Thymus (tissue), 11 donors: ENCODE measurements around the gene KCNMA1. TPM values are rescaled to one million over a fixed set of nuclear protein-coding genes. Genes with fewer than 3 reads are reported as not detected.

Experiments
- DNase-seq, 9 donors: peaks; one replicate each; pipeline ENCODE4 v3.0.0-alpha.2; 2013; ENCODE audit warnings: low spot score in 9 of 9, low read depth in 6 of 9, missing footprints in 1 of 9
- H3K27ac ChIP-seq, 2 donors: one replicate each; pipeline ENCODE4 v1.5.1; 2013; ENCODE audit warnings: control low read depth in 1 of 2, low read depth in 1 of 2, low read length in 1 of 2, mild to moderate bottlenecking in 1 of 2, moderate library complexity in 1 of 2
- H3K27me3 ChIP-seq, 2 donors: one replicate each; pipeline ENCODE4 v1.5.1; 2013; ENCODE audit warnings: low read length in 1 of 2; ENCODE audit not compliant: control insufficient read depth in 2 of 2, insufficient read depth in 1 of 2
- H3K36me3 ChIP-seq, 2 donors: one replicate each; pipeline ENCODE4 v1.5.1; 2013; ENCODE audit warnings: low read length in 1 of 2, mild to moderate bottlenecking in 1 of 2, moderate library complexity in 1 of 2; ENCODE audit not compliant: control insufficient read depth in 2 of 2, insufficient read depth in 2 of 2
- H3K4me1 ChIP-seq, 2 donors: one replicate each; pipeline ENCODE4 v1.5.1; 2013; ENCODE audit warnings: low read length in 2 of 2; ENCODE audit not compliant: control insufficient read depth in 2 of 2, insufficient read depth in 2 of 2
- H3K4me3 ChIP-seq, 2 donors: one replicate each; pipeline ENCODE4 v1.5.1; 2013; ENCODE audit warnings: low read length in 2 of 2, control low read depth in 1 of 2, mild to moderate bottlenecking in 1 of 2
- H3K9me3 ChIP-seq, 2 donors: one replicate each; pipeline ENCODE4 v1.5.1; 2013; ENCODE audit warnings: low read length in 1 of 2, mild to moderate bottlenecking in 1 of 2; ENCODE audit not compliant: control insufficient read depth in 2 of 2, insufficient read depth in 1 of 2
- WGBS: extraction: QIAGEN DNeasy Blood & Tissue Kit; methylation state at CpG from one replicate; pipeline ENCODE4 v1.1.7; 2013; 5-methylcytosine and 5-hydroxymethylcytosine counted together
- polyA plus RNA-seq: library from polyadenylated mRNA; stranded (reverse); fragments of 200-250 nt; gene quantifications from one replicate; pipeline ENCODE4 v1.2.3, GENCODE V29; 2013
- total RNA-seq: library from RNA; stranded (reverse); fragments of 120-200 nt; gene quantifications from one replicate; pipeline ENCODE4 v1.2.4, GENCODE V29; 2013
- donor health status: healthy.

The KCNMA1 gene
- total and polyA plus RNA-seq, 2 donors: 1.9 to 12.9 TPM

- 85% methylated on average over 9 of the region's 9 CpGs for WGBS
- DNase-seq: no peak
- no peak overlapping the region for H3K27ac ChIP-seq
- H3K9me3 ChIP-seq: no peaks in the 10 kb centered on the region
- no peak overlapping the region for H3K4me3 ChIP-seq
- no peaks in the 10 kb centered on the region for H3K36me3 ChIP-seq
- H3K27me3 ChIP-seq: no peaks in the 10 kb centered on the region
- no peaks in the 10 kb centered on the region for H3K4me1 ChIP-seq
These were observed 227.1 kb downstream of the KCNMA1 start for GRCh38 chr10:77410523-77410922.

- no peak overlapping the region for H3K27ac ChIP-seq
- no peak for DNase-seq
These were observed 227.7 kb downstream of the KCNMA1 start for GRCh38 chr10:77409697-77410471.

GRCh38 chr10:77408259-77408658 lies 229.3 kb downstream of the KCNMA1 start:
- H3K9me3 ChIP-seq: no peaks in the 10 kb centered on the region
- no peaks in the 10 kb centered on the region for H3K36me3 ChIP-seq
- H3K4me3 ChIP-seq: no peak overlapping the region
- H3K27me3 ChIP-seq: no peaks in the 10 kb centered on the region
- no peak for DNase-seq
- WGBS: 90% methylated on average over 8 of the region's 8 CpGs
- no peaks in the 10 kb centered on the region for H3K4me1 ChIP-seq
- H3K27ac ChIP-seq: no peak overlapping the region

More at GRCh38 chr10:77409697-77410471, 227.7 kb downstream of the KCNMA1 start:
- WGBS: 68% methylated on average over 7 of the region's 7 CpGs
- Histone ChIP-seq H3K4me1 (no peaks in the 10 kb centered on the region), H3K4me3 (no peak overlapping the region), H3K27me3 (no peaks in the 10 kb centered on the region), H3K36me3 (no peaks in the 10 kb centered on the region), H3K9me3 (no peaks in the 10 kb centered on the region)

- H3K4me1 ChIP-seq: no peaks in the 10 kb centered on the region
- H3K9me3 ChIP-seq: no peaks in the 10 kb centered on the region
- no peaks in the 10 kb centered on the region for H3K27me3 ChIP-seq
- WGBS: 67% methylated on average over 5 of the region's 5 CpGs
- no peak for DNase-seq
- H3K36me3 ChIP-seq: no peaks in the 10 kb centered on the region
- no peak overlapping the region for H3K4me3 ChIP-seq
- no peak overlapping the region for H3K27ac ChIP-seq
These were observed 230.7 kb downstream of the KCNMA1 start for GRCh38 chr10:77406764-77407430.

- no peak for DNase-seq
- H3K27ac ChIP-seq: no peak overlapping the region
These were observed 231.8 kb downstream of the KCNMA1 start for GRCh38 chr10:77405771-77406241.

GRCh38 chr10:77404810-77405209 lies 232.8 kb downstream of the KCNMA1 start:
- WGBS: 64% methylated on average over 3 of the region's 3 CpGs
- Histone ChIP-seq H3K4me3 (no peak overlapping the region), H3K9me3 (no peaks in the 10 kb centered on the region), H3K27ac (no peak overlapping the region), H3K36me3 (no peaks in the 10 kb centered on the region), H3K4me1 (no peaks in the 10 kb centered on the region), H3K27me3 (no peaks in the 10 kb centered on the region)
- no peak for DNase-seq

More at GRCh38 chr10:77405771-77406241, 231.8 kb downstream of the KCNMA1 start:
- Histone ChIP-seq H3K27me3 (no peaks in the 10 kb centered on the region), H3K9me3 (no peaks in the 10 kb centered on the region), H3K4me1 (no peaks in the 10 kb centered on the region), H3K36me3 (no peaks in the 10 kb centered on the region), H3K4me3 (no peak overlapping the region)
- WGBS: 30% methylated on average over 5 of the region's 5 CpGs

- Histone ChIP-seq H3K4me3 (no peak overlapping the region), H3K27ac (no peak overlapping the region), H3K27me3 (no peaks in the 10 kb centered on the region), H3K36me3 (no peaks in the 10 kb centered on the region), H3K9me3 (no peaks in the 10 kb centered on the region), H3K4me1 (no peaks in the 10 kb centered on the region)
- no peak for DNase-seq
- 93% methylated on average over 8 of the region's 8 CpGs for WGBS
These were observed 233.8 kb downstream of the KCNMA1 start for GRCh38 chr10:77403761-77404160.

- Histone ChIP-seq H3K27me3 (no peaks in the 10 kb centered on the region), H3K9me3 (no peaks in the 10 kb centered on the region), H3K4me1 (no peaks in the 10 kb centered on the region), H3K4me3 (no peak overlapping the region), H3K36me3 (no peaks in the 10 kb centered on the region), H3K27ac (no peak overlapping the region)
- WGBS: 83% methylated on average over 3 of the region's 3 CpGs
- no peak for DNase-seq
These were observed 235.9 kb downstream of the KCNMA1 start for GRCh38 chr10:77401683-77402082.

- WGBS: 92% methylated on average over 4 of the region's 4 CpGs
- H3K36me3 ChIP-seq: no peaks in the 10 kb centered on the region
- no peaks in the 10 kb centered on the region for H3K4me1 ChIP-seq
- H3K27ac ChIP-seq: no peak overlapping the region
- no peaks in the 10 kb centered on the region for H3K27me3 ChIP-seq
- no peaks in the 10 kb centered on the region for H3K9me3 ChIP-seq
- no peak for DNase-seq
- H3K4me3 ChIP-seq: no peak overlapping the region
These were observed 237.6 kb downstream of the KCNMA1 start for GRCh38 chr10:77400033-77400432.
